Ramos (cell line): Measurements from ENCODE around the gene POLR3K.

Experiments used
- in situ Hi-C: fragments of 300-500 bp; cut with MboI; formaldehyde crosslinking; loops from one replicate; pipeline ENCODE4 v1.14.3; 2022; ENCODE audit warnings: low sequenced_read_pairs; ENCODE audit not compliant: unreplicated experiment

POLR3K gene

DNA sequence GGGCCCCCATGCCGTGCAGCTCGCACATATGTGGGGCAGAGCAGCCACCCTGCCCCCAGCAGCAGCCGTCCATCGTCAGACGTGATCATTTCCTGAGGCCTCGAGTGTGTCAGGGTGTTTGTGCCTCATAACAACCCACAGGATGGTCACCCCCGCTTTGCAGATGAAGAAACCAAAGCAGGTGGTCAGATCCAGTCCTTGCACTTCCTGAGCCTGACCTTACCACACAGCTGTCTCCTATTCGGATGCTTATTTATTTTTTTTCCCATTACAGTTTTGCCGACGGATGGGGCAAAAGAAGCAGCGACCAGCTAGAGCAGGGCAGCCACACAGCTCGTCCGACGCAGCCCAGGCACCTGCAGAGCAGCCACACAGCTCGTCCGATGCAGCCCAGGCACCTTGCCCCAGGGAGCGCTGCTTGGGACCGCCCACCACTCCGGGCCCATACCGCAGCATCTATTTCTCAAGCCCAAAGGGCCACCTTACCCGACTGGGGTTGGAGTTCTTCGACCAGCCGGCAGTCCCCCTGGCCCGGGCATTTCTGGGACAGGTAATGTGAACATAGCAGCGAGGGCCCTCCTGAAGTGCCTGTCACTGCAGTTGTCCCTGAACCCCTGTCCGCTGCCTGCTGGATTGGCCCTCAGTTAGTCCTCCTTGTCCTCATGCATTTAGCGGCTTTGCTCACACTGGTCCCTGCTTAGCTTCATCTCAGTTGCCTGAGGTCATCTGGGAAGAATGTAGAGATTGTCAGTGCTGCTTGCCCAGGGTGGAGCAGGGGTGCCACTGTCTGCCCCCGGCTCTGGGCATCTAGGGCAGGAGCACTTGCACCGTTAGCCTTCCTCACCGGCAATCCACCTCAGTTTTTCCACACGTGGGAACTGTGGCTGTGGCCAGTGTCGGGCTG lies 26.0 kb upstream of the POLR3K start:
- in situ Hi-C loops: no loop called here

DNA sequence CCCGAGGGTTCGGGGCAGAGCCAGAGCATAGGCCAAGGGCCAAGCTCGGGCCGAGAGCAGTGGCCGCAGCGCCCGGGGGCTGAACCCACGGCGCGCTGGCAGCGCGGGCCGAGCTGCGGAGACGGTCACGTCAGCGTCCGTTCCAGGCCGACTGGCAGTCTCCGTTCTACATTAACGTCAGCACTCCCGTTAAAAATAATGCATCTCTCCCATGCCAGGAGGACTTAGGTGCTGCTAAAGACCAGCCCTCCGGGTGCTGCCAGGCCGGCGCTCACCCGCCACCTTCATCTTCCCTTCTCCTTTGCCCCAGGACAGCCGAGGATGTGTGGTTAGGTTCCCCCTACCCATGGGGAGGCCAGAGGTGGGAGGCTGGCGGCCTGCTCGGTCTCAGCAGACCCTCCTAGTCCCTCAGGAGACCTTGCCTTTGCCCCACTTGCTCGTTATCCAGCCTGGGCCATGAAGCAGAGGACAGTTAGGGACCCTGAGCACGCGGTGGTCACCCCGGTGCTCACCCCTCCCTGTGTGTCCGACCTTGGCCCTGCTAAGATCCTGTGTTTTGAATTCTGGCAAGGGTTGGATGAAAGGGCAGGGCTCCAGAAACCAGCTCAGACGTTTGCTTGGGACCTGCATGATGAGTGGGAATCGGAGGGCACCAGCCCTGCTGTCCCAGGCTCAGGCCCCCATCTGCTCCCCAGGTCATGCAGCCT lies 25.2 kb upstream of the POLR3K start:
- in situ Hi-C loops: no loop called here

DNA sequence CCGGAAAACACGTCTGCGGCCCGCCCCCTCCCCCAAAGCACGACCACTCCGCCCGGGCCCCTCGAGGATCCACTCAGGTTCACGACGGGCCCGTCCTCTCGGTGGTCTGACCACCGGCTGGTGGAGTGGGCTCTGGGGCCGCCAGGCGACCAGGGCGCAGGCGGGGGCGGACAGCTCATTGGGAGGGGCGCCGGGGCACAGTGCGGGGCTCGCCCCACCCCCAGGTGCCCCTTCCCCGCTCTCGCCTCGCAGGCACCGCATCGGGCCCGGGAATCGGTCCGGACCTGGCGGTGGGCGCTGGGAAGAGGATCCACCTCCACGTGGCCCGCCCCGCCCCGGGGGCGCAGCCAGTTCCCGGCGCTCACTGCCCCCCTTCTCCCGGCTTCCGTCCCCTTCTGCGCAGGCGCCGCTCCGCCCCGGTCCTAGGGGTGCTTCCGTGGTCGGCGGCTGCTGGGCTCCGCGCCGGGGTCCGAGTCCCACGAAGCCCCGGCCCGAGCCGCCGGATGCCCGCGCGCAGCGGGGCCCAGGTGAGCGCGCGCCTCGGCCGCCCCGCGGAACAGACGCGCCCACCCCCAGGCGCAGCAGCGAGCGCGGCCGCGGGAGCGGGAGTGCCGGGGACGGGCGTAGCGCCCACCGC lies 24.5 kb upstream of the POLR3K start, which contains the start of gene MPG:
MPG (plus strand) TSS at position 419 of the 637 bp plus-strand sequence; CDS start at position 504, 85 bp downstream.
- in situ Hi-C loops: no loop called here

DNA sequence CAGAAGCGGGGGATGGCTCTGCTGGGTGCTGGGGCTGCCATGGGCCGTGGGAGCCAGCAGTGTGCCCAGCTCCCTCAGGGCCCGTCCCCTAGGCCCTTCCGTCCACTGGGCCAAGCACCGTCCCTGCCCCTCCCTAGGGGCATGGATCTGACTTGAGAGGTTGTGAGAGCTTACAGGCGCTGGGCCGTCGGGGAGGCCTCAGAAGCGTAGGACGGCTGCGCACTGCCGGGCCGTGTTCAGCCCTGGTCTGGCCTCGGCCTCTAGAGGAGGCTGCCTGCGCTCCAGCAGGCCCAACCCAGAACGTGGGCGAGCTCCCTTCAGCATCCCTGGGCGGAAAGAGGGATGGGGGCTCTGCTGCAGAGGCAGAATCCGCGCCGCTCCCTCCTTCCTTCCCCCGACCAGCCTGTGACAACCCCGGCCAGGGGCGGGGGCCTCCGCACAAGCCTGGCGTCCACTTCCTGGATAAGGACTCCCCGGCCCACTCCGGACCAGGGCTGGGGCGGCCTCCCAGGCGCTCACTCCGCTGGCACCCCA lies 23.9 kb upstream of the POLR3K start:
- in situ Hi-C loops: no loop called here

DNA sequence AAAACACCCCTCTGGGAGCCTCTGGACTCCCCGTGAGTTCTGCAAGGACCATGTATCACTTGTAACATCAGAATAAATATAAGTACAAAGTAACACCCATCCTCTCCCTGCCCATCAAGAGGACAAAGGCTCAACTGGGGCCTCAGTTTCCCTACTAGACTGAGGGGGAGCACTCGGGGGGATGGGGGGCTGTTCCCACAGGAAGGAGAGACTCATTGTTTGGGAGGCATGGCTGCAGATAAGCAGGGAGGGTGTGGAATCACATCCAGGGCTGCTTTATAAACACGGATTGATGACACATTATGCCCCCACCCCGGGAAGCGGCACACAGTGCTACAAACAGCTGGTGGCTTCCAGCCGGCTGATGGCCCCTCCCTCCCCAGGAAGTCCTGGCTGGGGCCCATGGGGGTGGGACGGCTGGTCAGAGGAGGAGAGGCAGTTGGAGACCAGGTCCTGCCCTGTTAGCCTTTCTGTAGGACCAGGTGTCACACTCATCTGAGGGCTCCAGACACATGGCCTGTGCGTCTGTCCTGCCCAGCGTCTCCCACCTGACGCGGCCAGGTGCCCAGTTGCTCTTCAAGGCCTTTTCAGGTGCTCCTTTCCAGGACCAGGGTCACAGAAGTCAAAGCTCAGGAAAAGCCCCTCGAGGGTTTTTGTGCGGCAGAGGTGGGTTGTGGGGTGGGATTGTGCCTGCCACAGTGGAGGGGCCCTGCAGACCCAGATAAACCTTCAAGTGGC lies 23.3 kb upstream of the POLR3K start:
- in situ Hi-C loops: no loop called here

DNA sequence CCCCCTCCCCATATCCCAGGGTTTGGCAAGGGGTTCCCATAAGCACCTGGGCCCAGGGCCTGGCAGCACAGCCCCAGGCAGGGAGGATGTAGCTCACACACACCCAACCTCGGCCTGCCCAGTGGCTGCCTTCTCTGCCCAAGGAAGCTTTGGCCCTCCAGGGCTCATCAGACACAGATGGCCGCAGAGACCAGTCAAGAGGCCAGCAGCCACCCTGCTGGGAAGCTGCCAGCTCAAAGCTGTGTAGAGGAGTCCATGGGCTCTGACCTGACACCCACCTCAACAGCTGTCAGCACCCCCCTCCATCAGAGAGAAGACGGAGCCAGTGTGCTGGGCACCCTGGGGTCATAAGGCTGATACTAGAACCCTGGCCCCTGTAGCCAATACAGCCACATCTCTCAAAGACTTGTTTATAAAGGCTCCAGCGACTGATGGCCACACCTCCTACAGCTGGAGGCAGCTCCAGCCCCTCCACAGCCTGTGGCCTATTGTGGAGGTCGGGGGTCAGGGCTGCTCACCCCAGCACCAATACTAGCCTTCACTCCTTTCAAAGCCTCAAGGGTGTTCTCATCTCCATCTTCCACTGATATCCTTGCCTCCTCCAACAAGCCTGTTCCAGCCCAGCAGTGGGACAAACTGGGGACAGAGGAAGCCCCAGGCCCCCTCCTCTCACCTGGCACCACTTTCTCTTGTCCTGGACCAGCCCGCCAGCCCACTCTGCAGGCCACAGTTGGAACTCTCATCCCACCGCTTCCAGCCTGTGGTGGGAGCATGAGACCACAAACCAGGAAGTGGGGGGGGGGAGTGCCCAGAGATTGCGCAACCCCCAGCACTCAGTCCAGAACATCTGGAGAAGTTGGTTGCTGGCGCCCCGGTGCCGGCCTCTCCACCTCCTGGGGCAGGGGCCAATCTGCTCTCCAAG lies 22.4 kb upstream of the POLR3K start:
- in situ Hi-C loops: no loop called here

DNA sequence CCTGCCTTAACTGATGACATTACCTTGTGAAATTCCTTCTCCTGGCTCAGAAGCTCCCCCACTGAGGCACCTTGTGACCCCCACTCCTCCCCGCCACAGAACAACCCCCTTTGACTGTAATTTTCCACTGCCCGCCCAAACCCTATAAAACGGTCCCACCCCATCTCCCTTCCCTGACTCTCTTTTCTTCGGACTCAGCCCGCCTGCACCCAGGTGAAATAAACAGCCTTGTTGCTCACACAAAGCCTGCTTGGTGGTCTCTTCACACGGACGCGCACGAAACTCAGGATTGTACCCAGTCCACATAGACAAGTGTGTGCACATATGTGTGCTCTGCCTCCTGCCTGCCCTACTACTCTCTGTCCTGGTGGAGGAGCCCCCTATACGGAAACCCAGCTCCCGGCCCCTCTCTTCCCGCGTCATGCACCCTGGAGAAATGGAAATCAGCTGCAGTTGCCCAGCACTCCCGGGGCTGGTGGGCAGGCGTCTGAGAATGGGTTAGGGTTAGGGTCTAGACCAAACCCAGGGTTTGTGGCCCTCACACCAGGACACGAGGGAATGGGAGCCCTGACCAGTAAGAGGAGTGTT lies 21.4 kb upstream of the POLR3K start:
- in situ Hi-C loops: no loop called here

DNA sequence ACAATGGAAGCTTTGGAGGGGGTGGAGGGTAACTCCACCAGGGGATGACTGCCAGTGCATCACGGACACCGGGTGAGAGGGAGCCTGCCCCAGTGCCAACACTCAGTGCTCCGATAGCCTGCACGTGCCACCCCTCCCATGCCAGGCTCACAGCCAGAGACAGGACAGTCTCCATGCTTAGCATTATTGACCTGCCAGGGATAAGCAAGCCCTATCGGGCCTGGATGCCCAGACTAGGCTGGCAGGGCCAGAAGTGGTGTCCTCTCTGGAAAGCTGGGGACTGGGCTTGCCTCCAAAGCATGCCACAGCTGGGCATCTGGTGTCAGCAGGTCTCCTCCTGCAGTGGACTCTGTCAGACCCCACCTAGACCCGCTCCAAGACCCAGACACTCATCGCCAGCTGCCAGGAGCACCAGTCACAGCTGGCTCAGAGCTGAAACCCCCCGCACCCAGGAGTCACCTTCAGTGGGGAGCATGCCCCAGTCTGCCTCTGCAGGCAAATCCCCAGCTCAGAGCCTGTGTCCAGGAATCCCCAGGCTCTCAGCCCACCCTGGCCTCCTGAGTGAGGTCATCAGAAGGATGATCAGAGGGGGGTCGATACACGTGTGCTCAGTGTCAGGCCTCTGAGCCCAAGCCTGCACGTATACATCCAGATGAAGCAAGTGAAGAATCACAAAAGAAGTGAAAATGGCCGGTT lies 20.8 kb upstream of the POLR3K start:
- in situ Hi-C loops: no loop called here

DNA sequence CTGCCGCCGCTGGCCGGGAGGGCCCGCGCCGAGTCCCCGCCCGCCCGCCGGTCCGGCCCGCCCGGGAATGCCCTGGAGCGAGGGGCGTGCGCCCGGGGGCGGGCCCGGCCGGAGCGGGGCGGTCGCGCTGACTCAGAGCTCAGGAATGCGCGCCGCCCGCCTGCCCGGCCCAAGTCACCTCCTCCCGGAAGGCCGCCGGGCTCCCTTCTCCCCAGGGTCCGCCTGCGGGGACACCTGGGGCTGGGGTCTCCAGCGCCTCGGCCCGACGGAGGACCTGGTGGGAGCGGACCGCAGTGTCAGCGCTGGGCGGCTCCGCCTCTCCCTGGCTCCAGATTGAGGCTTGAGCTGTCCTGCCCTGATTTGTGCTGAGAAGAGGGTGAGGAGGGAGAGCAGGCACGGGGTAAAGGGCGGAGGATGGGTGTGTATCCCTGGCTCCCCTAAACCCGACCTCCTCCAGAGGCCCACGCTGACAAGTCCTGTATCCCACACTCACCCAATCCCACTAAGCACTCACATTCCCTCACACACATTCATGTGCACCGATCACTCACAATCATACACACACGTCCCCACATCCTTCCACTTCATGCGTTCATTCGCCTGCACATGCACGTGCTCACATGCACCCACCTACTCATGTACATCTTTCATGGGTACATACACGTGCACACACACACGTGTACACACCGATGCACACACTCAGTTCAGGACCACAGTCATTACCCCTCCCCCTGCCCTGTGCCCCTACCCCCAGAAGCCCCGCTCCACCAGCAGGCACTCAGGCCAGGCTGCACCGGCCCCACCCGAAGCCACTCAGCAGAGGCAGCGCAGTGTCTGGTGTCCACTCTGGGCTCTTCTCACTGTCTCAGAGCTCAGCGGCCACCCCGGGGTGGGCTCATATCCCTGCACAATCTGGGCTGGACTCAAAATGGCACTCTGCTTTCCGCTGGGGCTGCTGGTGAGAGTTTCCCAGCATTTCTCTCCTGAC lies 19.4 kb upstream of the POLR3K start, which contains the start of gene RHBDF1:
RHBDF1 (minus strand) TSS at position 71 of the 988 bp plus-strand sequence. CDS start 7,616 bp downstream, outside the sequence.
- in situ Hi-C loops: no loop called here

DNA sequence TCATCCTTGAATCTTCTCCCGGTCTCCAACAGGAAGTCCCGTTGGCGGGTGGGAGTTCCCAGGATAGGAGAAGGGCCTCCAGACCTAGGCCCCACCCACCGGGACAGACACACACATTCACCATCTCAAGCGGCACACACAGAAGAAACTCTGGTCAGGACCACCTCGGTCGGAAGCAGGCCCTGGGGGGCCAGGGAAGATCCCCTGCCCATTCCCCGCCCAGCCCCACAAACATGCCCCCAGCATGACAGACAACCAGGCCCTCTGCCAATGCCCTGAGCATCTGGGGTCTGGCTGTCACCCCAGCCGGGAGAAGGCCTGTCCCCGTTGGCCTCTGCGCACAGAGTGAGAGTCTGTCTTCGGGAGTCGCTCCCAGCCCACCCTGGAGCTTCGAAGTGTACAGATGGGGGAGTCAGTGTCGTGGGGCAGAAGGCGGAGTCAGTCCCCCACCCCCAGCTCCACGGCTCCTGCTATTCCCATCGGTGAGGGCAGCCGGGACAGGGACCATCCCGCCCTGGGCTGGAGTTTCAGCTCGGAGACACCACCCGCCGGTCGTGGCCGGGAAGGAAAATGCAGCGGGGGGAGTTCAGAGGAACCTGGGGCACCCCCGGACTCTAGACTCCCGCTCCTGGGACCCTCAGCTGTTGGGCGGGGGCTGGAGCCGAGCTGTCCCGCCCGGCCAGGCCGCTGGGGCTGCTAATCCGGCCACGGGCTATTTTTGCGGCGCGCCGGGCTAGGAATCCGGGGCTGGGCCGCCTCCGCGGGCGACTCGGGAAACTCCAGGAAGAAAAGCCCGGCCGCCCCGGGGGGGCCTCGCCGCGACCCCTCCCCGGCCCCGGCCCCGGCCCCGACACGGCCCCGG lies 18.4 kb upstream of the POLR3K start:
- in situ Hi-C loops: no loop called here

DNA sequence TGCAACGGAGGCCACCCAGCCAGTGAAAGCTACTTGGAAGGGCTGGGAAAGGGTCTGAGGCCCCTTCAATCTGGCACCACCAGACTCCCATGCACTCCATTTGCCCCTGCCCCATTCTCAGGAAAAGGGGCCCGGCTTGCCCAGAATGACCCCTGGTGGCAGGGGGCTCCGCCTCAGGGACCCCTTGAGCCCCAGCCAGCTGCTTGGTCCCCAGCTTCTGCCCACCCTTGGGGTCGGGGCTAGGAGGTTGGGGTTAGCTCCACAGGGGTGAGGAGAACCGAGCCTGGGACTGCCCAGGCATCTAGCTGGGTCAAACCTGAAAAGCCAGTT lies 17.8 kb upstream of the POLR3K start:
- in situ Hi-C loops: no loop called here

DNA sequence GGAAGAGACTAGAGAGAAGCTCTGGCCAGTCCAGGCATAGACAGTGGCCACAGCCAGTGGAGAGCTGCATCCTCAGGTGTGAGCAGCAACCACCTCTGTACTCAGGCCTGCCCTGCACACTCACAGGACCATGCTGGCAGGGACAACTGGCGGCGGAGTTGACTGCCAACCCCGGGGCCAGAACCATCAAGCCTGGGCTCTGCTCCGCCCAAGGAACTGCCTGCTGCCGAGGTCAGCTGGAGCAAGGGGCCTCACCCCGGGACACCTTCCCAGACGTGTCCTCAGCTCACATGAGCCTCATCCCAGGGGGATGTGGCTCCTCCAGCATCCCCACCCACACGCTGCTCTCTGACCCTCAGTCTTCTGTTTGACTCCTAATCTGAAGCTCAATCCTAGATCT lies 15.8 kb upstream of the POLR3K start:
- in situ Hi-C loops: no loop called here

DNA sequence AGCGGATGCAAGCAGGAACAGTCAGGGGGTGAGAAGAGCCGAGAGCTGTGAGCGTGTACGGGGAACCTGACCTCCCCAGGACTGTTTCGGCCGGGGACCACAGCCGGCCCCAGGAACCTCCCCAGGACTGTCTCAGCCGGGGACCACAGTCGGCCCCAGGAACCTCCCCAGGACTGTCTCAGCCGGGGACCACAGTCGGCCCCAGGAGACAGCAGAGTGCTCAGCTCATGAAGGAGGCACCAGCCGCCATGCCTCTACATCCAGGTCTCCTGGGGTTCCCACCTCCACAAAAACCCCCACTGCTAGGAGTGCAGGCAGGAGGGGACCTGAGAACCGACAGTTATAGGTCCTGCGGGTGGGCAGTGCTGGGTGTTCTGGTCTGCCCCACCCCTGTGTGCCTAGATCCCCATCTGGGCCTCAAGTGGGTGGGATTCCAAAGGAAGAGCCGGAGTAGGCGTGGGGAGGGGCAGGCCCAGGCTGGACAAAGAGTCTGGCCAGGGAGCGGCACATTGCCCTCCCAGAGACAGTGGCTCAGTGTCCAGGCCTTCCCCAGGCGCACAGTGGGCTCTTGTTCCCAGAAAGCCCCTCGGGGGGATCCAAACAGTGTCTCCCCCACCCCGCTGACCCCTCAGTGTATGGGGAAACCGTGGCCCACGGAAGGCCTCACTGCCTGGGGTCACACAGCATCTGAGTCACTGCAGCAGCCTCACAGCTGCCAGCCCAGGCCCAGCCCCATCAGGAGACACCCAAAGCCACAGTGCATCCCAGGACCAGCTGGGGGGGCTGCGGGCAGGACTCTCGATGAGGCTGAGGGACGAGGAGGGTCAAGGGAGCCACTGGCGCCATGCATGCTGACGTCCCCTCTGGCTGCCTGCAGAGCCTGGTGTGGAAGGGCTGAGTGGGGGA lies 14.7 kb upstream of the POLR3K start:
- in situ Hi-C loops: no loop called here

DNA sequence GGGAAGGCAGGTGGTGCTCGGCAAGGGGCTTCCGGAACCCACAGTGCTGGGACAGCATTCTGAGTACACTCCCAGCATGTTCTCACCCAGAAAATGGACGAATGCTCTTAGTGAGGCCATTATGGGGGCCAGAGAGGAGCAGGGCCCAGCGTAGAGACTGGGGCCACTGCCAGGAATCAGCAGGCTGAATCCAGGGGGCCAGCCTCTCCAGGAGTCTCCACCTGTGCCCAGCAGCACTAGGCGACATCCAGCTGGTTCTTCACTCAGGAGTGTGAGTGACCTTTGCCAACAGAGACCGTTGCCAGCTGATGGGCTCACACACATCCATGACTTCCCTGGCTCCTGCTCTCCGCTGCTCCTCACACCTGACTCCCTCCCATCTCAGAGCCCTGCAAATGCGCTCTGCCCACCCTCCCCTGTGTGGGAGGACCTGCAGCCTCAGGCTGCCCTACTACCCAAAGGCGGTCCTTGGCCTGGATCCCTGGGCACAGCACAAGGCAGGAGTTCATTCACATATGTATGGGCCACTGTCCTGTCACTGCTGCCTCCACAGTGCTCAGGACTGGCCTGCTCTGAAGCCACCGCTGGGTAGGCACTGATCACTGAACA lies 13.9 kb upstream of the POLR3K start:
- in situ Hi-C loops: no loop called here
